GM10266 (cell line): ENCODE data around the gene HOXC5.

Source experiments
- DNase-seq: peaks from one replicate; pipeline ENCODE4 v3.0.0; 2012; ENCODE audit errors: extremely low spot score
- TF ChIP-seq, protein P1 (sequence below): IDR thresholded peaks from 2 replicates; pipeline ENCODE4 v1.5.1; 2012; ENCODE audit warnings: mild to moderate bottlenecking, low read depth; ENCODE audit not compliant: control insufficient read depth, insufficient read depth; ENCODE audit errors: missing control alignments

The HOXC5 gene

DNA sequence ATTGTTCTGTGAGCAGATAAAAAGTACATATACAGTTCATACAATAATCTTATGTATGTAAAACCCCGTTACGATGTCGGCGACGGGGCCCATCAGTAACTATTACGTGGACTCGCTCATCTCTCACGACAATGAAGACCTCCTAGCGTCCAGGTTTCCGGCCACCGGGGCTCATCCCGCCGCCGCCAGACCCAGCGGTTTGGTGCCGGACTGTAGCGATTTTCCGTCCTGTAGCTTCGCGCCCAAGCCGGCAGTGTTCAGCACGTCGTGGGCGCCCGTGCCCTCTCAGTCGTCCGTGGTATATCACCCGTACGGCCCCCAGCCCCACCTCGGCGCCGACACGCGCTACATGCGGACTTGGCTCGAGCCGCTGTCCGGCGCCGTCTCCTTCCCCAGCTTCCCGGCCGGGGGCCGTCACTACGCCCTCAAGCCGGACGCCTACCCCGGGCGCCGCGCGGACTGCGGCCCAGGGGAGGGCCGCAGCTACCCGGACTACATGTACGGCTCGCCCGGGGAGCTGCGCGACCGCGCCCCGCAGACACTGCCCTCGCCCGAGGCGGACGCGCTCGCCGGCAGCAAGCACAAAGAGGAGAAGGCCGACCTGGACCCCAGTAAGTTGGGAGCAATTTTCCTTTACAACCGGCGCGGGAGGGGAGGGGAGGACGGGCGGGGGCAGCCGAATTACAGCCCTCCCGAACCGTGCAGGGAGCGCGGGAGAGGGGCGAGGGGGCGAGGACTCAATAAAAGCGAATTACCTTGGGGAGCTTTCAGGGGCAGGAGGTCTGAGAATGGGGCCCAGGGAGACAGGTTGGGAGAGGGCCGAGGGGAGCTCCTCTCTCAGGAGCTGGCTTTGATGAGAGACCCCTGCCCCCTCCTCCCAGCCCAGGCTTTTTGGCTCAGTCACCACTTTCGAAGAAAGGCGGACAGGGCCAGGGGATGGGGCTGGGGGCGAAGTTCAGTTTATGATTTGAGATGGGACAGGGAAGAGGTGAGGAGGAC, 32.4 kb upstream of the HOXC5 start, which contains the start of gene HOXC9:
Gene HOXC9 (plus strand): TSS at position 46 of the 999 bp plus-strand sequence. CDS start 28 bp downstream, at position 74.
- TF ChIP-seq, protein P1, sequence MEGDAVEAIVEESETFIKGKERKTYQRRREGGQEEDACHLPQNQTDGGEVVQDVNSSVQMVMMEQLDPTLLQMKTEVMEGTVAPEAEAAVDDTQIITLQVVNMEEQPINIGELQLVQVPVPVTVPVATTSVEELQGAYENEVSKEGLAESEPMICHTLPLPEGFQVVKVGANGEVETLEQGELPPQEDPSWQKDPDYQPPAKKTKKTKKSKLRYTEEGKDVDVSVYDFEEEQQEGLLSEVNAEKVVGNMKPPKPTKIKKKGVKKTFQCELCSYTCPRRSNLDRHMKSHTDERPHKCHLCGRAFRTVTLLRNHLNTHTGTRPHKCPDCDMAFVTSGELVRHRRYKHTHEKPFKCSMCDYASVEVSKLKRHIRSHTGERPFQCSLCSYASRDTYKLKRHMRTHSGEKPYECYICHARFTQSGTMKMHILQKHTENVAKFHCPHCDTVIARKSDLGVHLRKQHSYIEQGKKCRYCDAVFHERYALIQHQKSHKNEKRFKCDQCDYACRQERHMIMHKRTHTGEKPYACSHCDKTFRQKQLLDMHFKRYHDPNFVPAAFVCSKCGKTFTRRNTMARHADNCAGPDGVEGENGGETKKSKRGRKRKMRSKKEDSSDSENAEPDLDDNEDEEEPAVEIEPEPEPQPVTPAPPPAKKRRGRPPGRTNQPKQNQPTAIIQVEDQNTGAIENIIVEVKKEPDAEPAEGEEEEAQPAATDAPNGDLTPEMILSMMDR: no peak
- DNase-seq: no peak

DNA sequence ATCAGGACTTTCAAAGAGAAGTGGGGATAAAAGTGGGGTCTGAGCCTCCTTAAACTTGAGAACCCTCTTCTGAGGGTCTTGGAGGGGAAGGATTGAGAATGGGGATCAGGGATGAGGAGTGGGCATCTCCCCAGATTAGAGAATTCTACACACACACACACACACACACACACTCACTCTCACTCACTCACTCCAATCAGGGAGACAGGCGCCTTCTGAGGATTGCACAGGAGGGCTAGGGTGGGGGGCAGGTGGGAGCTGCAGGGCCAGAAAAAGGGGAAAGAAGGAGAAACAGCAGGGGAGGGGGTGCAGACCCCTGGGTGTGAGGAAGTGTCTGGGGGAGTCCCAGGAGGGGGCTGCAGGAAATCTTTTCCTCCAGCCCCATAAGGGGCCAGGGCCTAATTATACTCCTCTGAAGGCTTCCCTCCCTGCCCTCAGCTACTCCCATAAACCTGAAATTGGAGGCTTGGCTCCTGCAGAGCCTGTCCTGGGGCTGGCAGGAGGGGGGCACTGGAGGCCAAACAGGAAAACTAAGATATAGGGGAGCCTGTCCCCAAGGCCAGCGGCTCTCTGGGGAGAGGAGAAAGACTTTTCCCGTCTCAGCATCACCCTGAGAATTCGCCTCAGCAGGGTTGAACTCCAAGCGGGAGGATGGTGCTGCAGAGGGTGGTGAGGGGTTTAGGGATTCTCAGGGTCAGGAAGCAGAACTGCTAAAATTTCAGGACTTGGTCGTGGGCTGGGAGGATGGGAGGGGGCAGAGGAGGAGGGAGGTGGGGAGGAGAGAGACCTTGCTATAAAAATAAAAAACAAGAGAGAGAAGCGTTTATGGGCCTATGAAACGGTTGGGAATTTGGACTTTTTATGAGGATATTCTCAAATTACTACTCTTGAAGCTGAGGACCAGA, 31.3 kb upstream of the HOXC5 start:
- no peak for DNase-seq
- TF ChIP-seq, protein P1: no peak

DNA sequence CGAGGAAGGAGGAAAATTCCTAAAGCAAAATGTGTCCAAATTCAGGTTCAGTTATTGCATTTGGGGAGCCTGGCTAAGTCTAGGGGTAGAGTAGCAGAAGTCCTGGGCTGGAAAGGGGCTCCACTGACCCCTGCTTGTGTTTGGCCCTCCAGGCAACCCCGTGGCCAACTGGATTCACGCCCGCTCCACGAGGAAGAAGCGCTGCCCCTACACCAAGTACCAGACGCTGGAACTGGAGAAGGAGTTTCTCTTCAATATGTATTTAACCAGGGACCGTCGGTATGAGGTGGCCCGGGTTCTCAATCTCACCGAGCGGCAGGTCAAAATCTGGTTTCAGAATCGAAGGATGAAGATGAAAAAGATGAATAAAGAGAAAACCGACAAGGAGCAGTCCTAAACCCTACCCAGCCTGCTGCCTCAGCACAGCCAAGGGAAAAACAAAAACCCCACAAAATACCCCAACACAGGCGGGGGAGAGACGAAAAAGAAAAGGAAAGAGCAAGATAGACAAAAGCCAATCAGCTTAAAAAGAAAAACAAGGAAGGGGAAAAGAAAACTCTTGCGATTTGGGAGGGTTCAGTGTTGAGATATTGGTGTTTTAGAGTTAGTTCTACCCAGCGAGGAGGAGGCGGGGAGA, 30.5 kb upstream of the HOXC5 start:
- TF ChIP-seq, protein P1: no peak
- no peak for DNase-seq

DNA sequence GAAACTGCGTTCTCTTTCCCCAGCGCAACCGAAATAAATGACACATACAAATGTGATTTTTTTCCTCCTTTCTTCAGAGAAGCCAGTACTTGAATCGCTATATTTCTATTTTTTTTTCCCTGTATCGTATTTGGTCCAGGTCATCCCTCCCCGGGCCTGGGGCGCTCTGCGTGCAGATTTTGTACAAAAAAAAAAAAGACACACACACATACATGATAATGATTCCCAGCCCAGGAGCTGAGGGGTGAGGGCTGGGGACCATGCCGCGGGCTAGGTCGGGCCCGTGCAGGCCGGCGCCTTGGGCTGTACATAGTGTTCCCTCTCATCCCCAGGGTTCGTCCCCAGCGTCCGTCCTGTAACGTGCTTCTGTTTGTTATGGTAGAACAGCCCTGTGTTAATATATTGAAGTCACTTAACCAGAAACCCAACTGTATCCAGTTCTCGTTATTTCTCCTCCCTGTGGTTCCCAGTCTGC, 29.9 kb upstream of the HOXC5 start:
- no peak for DNase-seq
- TF ChIP-seq, protein P1: no peak

DNA sequence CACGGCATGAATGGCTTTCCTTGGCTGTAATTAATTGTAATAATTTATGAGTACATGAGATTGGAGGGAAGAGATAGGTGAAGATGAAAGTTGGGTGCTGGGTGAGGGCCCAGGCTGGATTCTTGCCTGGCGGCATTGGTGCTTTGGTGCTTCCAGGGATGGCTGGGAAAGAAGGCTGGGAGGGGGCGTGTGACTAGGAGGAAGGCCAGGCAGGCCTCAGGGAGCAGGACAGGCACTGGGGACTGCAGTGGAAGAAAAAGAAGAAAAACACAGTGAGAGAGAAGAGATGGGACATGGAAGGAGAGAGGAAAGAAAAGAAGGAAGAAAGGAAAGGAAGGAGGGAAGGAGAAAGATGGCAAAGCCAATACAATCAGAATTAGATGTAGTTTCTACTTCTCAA, 29.2 kb upstream of the HOXC5 start:
- no peak for DNase-seq
- TF ChIP-seq, protein P1: no peak

DNA sequence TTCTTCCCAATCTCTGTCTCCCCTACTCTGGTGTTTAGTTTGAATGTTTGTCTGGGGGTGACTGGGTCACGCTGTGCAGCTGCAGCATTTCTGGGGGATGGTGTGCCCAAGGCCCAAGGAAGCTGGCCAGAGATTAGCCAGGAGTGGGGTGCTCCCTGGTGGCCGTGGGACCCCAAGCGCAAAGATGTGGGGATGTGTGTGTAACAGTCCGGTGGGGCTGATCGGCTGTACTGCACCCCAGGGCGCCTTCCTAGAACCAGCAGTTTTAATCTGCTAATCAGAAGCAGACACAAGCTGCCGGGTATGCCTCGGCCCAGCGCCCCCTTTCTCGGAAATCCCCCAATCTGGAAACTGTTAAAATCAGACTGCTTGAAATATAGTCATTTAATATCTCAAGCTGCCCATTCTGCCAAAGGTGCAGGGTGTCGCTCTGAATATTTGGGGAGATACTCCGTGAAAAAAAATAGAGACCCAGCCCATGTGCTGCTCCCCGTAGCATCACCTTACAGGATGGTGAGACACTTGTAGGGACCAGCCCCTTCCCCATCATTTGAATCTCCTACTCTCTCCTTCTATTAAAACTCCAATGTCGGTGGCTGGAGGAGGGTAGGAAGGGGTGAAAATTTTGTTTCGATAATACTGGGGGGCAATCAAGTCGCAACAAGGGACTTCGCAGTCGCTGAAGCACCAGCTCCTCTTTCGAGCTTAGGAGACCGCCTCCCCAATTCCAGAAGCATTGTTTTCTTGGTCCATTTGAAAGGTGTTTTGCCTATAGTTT, 28.6 kb upstream of the HOXC5 start:
- TF ChIP-seq, protein P1: peak; percentile 31
- DNase-seq: no peak
